PFSK-1 (cell line): ENCODE data around the gene MACC1.

ENCODE experiments used
- POLR2AphosphoS5 ChIP-seq: IDR thresholded peaks from 2 replicates; pipeline ENCODE4 v1.6.1; 2012; ENCODE audit warnings: low read depth, mild to moderate bottlenecking, control low read depth, low read length, moderate library complexity
- TAF1 ChIP-seq: IDR thresholded peaks from 2 replicates; pipeline ENCODE4 v1.6.1; 2012; ENCODE audit warnings: low read length, control low read depth, borderline replicate concordance; ENCODE audit not compliant: insufficient read depth
- TF ChIP-seq, protein P1 (sequence below), 2 experiments: IDR thresholded peaks; 2 replicates each; pipeline versions ENCODE4 v1.6.1 to v1.8.0; 2011 to 2012; ENCODE audit warnings: low read depth in 2 of 2, low read length in 2 of 2, control low read depth in 1 of 2, inconsistent platforms in 1 of 2, mild to moderate bottlenecking in 1 of 2, moderate library complexity in 1 of 2; ENCODE audit not compliant: insufficient read depth in 1 of 2

DNA sequence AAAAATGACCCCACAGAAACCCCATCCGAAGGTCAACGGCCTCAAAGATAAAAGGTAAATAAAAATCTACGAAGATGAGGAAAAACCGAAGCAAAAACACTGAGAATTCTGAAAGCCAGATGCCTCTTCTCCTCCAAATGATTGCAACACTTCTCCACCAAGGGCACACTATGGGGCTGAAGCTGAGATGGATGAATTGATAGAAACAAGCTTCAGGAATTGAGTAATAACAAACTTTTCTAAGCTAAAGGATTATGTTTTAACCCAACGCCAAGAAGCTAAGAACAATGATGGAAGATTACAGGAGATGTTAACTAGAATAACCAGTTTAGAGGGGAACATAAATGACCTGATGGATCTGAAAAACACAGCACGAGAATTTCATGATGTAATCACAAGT is 127.8 kb downstream of the MACC1 start:
- TF ChIP-seq POLR2AphosphoS5 (no peak), TAF1 (no peak)
- TF ChIP-seq, protein P1, sequence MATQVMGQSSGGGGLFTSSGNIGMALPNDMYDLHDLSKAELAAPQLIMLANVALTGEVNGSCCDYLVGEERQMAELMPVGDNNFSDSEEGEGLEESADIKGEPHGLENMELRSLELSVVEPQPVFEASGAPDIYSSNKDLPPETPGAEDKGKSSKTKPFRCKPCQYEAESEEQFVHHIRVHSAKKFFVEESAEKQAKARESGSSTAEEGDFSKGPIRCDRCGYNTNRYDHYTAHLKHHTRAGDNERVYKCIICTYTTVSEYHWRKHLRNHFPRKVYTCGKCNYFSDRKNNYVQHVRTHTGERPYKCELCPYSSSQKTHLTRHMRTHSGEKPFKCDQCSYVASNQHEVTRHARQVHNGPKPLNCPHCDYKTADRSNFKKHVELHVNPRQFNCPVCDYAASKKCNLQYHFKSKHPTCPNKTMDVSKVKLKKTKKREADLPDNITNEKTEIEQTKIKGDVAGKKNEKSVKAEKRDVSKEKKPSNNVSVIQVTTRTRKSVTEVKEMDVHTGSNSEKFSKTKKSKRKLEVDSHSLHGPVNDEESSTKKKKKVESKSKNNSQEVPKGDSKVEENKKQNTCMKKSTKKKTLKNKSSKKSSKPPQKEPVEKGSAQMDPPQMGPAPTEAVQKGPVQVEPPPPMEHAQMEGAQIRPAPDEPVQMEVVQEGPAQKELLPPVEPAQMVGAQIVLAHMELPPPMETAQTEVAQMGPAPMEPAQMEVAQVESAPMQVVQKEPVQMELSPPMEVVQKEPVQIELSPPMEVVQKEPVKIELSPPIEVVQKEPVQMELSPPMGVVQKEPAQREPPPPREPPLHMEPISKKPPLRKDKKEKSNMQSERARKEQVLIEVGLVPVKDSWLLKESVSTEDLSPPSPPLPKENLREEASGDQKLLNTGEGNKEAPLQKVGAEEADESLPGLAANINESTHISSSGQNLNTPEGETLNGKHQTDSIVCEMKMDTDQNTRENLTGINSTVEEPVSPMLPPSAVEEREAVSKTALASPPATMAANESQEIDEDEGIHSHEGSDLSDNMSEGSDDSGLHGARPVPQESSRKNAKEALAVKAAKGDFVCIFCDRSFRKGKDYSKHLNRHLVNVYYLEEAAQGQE (IDR thresholded peaks at IDR 0.05; ENCODE audit: insufficient read depth in 1 of 2, low read depth in 2 of 2, low read length in 2 of 2) = no peak
